ENCODE measurements around the gene ATG4C. TPM values are rescaled to one million over a fixed set of nuclear protein-coding genes. Genes with fewer than 3 reads are reported as not detected.

ATG4C gene
- total RNA-seq, 1 experiment from 2014 or later: 13.1 TPM

DNA sequence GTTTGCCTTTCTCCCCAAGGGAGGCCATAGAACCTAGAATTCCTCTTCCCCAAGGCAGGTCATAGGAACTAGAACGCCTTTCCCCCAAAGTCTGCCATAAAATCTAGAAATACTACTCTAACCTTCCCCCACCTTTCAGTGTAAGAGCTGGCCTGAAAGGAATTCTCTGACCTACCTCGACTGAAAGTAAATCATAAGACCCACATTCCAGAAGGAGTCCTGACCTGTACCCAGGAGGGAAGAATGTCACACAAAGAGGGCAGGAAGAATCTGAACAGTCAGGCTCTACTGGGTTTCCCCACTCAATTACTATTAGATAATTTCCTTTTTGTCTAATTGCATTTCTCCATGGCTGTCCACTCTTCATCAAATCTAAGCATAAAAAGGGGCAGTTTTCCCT, 5.7 kb upstream of the ATG4C start:
- H2BK15ac ChIP-seq (ENCODE audit: low read depth, low read length): no peak overlapping the region
- H3T11ph ChIP-seq (ENCODE audit: low read length): no peak overlapping the region
- H3K4me2 ChIP-seq (ENCODE audit: insufficient read depth, insufficient read length, low read length): no peak overlapping the region
- no peak overlapping the region for H4K8ac ChIP-seq (replicated peaks; ENCODE audit: insufficient read length, low read depth, low read length)
- H3K9me3 ChIP-seq (ENCODE audit: control insufficient read depth, low read depth, low read length): no peaks in the 10 kb centered on the region
- no peak overlapping the region for H2AFZ ChIP-seq (ENCODE audit: low read length)
- no peak overlapping the region for H3K4me3 Mint-ChIP-seq
- H3K14ac ChIP-seq (ENCODE audit: insufficient read depth, low read length): no peak overlapping the region
- H4K5ac ChIP-seq (ENCODE audit: insufficient read length, low read depth, low read length): no peak overlapping the region
- DNase-seq: no peak
- H3K79me2 ChIP-seq (ENCODE audit: insufficient read depth, low read length): no peaks in the 10 kb centered on the region
- TF ChIP-seq, protein P1, sequence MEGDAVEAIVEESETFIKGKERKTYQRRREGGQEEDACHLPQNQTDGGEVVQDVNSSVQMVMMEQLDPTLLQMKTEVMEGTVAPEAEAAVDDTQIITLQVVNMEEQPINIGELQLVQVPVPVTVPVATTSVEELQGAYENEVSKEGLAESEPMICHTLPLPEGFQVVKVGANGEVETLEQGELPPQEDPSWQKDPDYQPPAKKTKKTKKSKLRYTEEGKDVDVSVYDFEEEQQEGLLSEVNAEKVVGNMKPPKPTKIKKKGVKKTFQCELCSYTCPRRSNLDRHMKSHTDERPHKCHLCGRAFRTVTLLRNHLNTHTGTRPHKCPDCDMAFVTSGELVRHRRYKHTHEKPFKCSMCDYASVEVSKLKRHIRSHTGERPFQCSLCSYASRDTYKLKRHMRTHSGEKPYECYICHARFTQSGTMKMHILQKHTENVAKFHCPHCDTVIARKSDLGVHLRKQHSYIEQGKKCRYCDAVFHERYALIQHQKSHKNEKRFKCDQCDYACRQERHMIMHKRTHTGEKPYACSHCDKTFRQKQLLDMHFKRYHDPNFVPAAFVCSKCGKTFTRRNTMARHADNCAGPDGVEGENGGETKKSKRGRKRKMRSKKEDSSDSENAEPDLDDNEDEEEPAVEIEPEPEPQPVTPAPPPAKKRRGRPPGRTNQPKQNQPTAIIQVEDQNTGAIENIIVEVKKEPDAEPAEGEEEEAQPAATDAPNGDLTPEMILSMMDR (conservative IDR thresholded peaks at IDR 0.05): no peak
- no peak overlapping the region for H2AK5ac ChIP-seq (ENCODE audit: insufficient read length, low read length)
- no peaks in the 10 kb centered on the region; the same call in 1 of the 2 replicates for H3K27me3 Mint-ChIP-seq (ENCODE audit: low read depth)
- WGBS (ENCODE audit: extremely low coverage, insufficient read length, low lambda C conversion rate): no CpG with 5 or more reads among the region's 2 CpGs
- H3K4me1 Mint-ChIP-seq: peaks cover 15 to 18% of the 10 kb centered on the region in 2 experiments
- H3K9ac ChIP-seq (ENCODE audit: extremely low read depth, insufficient read length, low read length): no peak overlapping the region
- H2BK12ac ChIP-seq (ENCODE audit: insufficient read length, low read depth, low read length): no peak overlapping the region
- H3K27ac Mint-ChIP-seq: no peak overlapping the region
- no peak overlapping the region for H3K56ac ChIP-seq (ENCODE audit: insufficient read length, low read depth, low read length)
- no peak overlapping the region for H2BK120ac ChIP-seq (ENCODE audit: low read depth, low read length, poor library complexity, severe bottlenecking)
- no peak overlapping the region for H3K27ac ChIP-seq (ENCODE audit: insufficient read length, low read depth, low read length)
- H3K4me1 ChIP-seq (ENCODE audit: insufficient read depth, low read length): peaks cover 9% of the 10 kb centered on the region; the same call in 1 of the 2 replicates
- H3K23ac ChIP-seq (ENCODE audit: insufficient read length, low read depth, low read length): no peak overlapping the region
- no peak overlapping the region for H2BK5ac ChIP-seq (ENCODE audit: insufficient read length, low read length)
- no peaks in the 10 kb centered on the region for H3K36me3 Mint-ChIP-seq (ENCODE audit: insufficient read depth in 1 of 3, low read depth in 3 of 3)
- H4K20me1 ChIP-seq (ENCODE audit: control insufficient read depth, insufficient read depth, insufficient read length): no peaks in the 10 kb centered on the region
- no peak overlapping the region for H3K4ac ChIP-seq (ENCODE audit: low read depth, low read length)
- no peaks in the 10 kb centered on the region for H3K27me3 ChIP-seq (ENCODE audit: insufficient read depth, low read length)
- H3K18ac ChIP-seq (ENCODE audit: insufficient read length, low read depth, low read length): no peak overlapping the region
- no peaks in the 10 kb centered on the region for H3K23me2 ChIP-seq (ENCODE audit: insufficient read length, low read depth, low read length, poor library complexity, severe bottlenecking)
- no peaks in the 10 kb centered on the region for H3K9me3 Mint-ChIP-seq
- no peak overlapping the region for H2BK20ac ChIP-seq (ENCODE audit: low read depth, low read length, poor library complexity, severe bottlenecking)
- no peaks in the 10 kb centered on the region for H3K79me1 ChIP-seq (ENCODE audit: insufficient read depth, low read depth, low read length, poor library complexity, severe bottlenecking)
- H4K91ac ChIP-seq (ENCODE audit: insufficient read length, low read depth, low read length): no peak overlapping the region

All from H9 (cell line).